ENCODE results near the gene MYH6.

DNA sequence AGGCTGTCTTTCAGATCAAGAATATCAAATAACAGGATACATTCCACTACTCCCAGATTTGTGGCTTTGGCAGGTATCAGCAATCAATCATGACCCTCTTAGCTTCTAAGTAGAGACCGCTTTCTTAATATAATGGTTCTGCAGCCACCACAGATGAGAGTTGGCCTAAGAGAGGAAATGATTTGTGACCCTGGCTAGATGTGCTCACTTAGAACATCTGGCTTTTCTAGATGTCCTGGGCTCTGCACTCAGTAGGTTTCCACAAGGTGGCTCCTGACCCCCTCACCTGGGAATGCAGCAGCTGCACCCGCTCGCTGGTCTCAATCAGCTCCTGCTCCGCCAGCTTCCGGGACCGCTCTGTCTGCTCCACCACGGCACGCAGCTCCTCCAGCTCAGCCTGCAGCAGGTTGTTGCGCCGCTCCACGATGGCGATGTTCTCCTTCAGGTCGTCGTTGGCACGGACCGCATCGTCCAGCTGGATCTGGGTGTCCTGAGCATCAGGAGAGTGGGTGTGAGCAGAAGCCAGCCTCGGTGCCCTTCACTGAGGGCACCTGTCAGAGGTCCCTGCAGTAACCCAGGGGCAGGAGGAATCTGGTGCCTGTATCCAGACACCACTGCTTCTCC is 22.3 kb downstream of the MYH6 start:
- TF ChIP-seq, protein P1, sequence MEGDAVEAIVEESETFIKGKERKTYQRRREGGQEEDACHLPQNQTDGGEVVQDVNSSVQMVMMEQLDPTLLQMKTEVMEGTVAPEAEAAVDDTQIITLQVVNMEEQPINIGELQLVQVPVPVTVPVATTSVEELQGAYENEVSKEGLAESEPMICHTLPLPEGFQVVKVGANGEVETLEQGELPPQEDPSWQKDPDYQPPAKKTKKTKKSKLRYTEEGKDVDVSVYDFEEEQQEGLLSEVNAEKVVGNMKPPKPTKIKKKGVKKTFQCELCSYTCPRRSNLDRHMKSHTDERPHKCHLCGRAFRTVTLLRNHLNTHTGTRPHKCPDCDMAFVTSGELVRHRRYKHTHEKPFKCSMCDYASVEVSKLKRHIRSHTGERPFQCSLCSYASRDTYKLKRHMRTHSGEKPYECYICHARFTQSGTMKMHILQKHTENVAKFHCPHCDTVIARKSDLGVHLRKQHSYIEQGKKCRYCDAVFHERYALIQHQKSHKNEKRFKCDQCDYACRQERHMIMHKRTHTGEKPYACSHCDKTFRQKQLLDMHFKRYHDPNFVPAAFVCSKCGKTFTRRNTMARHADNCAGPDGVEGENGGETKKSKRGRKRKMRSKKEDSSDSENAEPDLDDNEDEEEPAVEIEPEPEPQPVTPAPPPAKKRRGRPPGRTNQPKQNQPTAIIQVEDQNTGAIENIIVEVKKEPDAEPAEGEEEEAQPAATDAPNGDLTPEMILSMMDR (IDR thresholded peaks at IDR 0.05) = no peak
- TF ChIP-seq POLR2A (IDR thresholded peaks at IDR 0.05) = no peak

Data from esophagus squamous epithelium (tissue), 4 donors.